H1 (cell line): ENCODE results near the gene OSBPL2. TPM values are rescaled to one million over a fixed set of nuclear protein-coding genes. Genes with fewer than 3 reads are reported as not detected.

ENCODE experiments used
- CTCF ChIA-PET: fragments of 300-600 bp; sonication (Branson Sonifier 250); formaldehyde crosslinking; loops from one replicate; lab custom pipeline; 2021; ENCODE audit not compliant: partially characterized antibody; lab: Charles Lee
- POLR2A ChIA-PET: fragments of 300-600 bp; sonication (Branson Sonifier 250); formaldehyde crosslinking; loops from one replicate; lab custom pipeline; 2021; ENCODE audit warnings: inconsistent platforms; ENCODE audit not compliant: partially characterized antibody; lab: Charles Lee
- DNase-seq, 2 experiments: peaks; one replicate each; pipeline versions ENCODE4 v3.0.0 to v3.0.0-alpha.2; 2010 to 2022; ENCODE audit warnings: low spot score in 2 of 2, low read depth in 1 of 2, mixed read lengths in 1 of 2
- FAIRE-seq: peaks from 2 replicates; lab custom pipeline; 2011; peaks lifted over from hg19 to GRCh38; lab: Jason Lieb, UNC
- H2AFZ ChIP-seq: 2 replicates; pipeline ENCODE4 v1.8.1; 2012; ENCODE audit warnings: low read length, inconsistent platforms
- H2AK5ac ChIP-seq: 2 replicates; pipeline ENCODE4 v1.6.1; 2013; ENCODE audit warnings: low read depth, low read length
- H2BK120ac ChIP-seq: replicated peaks from 2 replicates; pipeline ENCODE3; 2013; ENCODE audit warnings: low read depth, low read length, inconsistent platforms
- H2BK12ac ChIP-seq: 2 replicates; pipeline ENCODE4 v1.6.1; 2013; ENCODE audit warnings: low read depth, low read length
- H2BK15ac ChIP-seq: 2 replicates; pipeline ENCODE4 v1.6.1; 2013; ENCODE audit warnings: low read length
- H2BK20ac ChIP-seq: 2 replicates; pipeline ENCODE4 v1.6.1; 2013; ENCODE audit warnings: low read length
- H2BK5ac ChIP-seq: 2 replicates; pipeline ENCODE4 v1.6.1; 2013; ENCODE audit warnings: low read depth, low read length
- H3K14ac ChIP-seq: 2 replicates; pipeline ENCODE4 v1.6.1; 2013; ENCODE audit warnings: inconsistent platforms; ENCODE audit not compliant: insufficient read length
- H3K18ac ChIP-seq: 2 replicates; pipeline ENCODE4 v1.6.1; 2013; ENCODE audit warnings: low read length; ENCODE audit errors: extremely low read depth
- H3K23ac ChIP-seq: 2 replicates; pipeline ENCODE4 v1.6.1; 2013; ENCODE audit warnings: inconsistent platforms; ENCODE audit not compliant: insufficient read length
- H3K23me2 ChIP-seq: 2 replicates; pipeline ENCODE4 v1.6.1; 2013; ENCODE audit warnings: low read depth, low read length
- H3K27ac ChIP-seq: 2 replicates; pipeline ENCODE4 v1.6.1; 2011; ENCODE audit warnings: low read depth, low read length, inconsistent platforms
- H3K27me3 ChIP-seq, 4 experiments: replicated peaks in 1 of 4; 1 replicate in 1 of 4; 2 replicates in 3 of 4; pipeline versions ENCODE4 v1.6.1 to v1.8.1; 2011 to 2013; ENCODE audit warnings: low read length in 3 of 4, mild to moderate bottlenecking in 3 of 4, inconsistent platforms in 2 of 4, mixed read lengths in 2 of 4, moderate library complexity in 1 of 4; ENCODE audit not compliant: control insufficient read depth in 3 of 4, insufficient read depth in 3 of 4; ENCODE audit errors: extremely low read depth in 1 of 4
- H3K36me3 ChIP-seq, 4 experiments: 2 replicates each; pipeline versions ENCODE4 v1.6.1 to v1.8.1; 2011 to 2013; ENCODE audit warnings: mild to moderate bottlenecking in 4 of 4, low read length in 3 of 4, moderate library complexity in 2 of 4, control low read depth in 1 of 4, inconsistent platforms in 1 of 4; ENCODE audit not compliant: insufficient read depth in 4 of 4, control insufficient read depth in 2 of 4
- H3K4ac ChIP-seq: replicated peaks from 2 replicates; pipeline ENCODE3; 2013; ENCODE audit warnings: low read length, low read depth, mixed read lengths, inconsistent platforms; ENCODE audit not compliant: insufficient read length
- H3K4me1 ChIP-seq, 4 experiments: replicated peaks in 1 of 4; 1 replicate in 1 of 4; 2 replicates in 3 of 4; pipeline versions ENCODE4 v1.6.1 to v1.8.1; 2011 to 2013; ENCODE audit warnings: low read length in 3 of 4, inconsistent platforms in 2 of 4, mixed read lengths in 1 of 4; ENCODE audit not compliant: insufficient read depth in 4 of 4, control insufficient read depth in 3 of 4
- H3K4me2 ChIP-seq, 2 experiments: 2 replicates each; pipeline versions ENCODE4 v1.6.1 to v1.8.1; 2011 to 2013; ENCODE audit warnings: low read depth in 2 of 2, low read length in 2 of 2, control low read depth in 1 of 2, inconsistent platforms in 1 of 2, mild to moderate bottlenecking in 1 of 2; ENCODE audit not compliant: insufficient read depth in 1 of 2
- H3K4me3 ChIP-seq, 4 experiments: fragments of 200-600, 300-600 bp in 1 of 4; sonication (generic), shearing (Covaris generic), sonication (Bioruptor Twin) in 1 of 4; 2 replicates each; pipeline versions ENCODE4 v1.5.1 to v1.8.1; 2011 to 2016; ENCODE audit warnings: low read length in 4 of 4, low read depth in 3 of 4, control low read depth in 2 of 4, inconsistent platforms in 2 of 4, mild to moderate bottlenecking in 2 of 4, mixed read lengths in 1 of 4, moderate library complexity in 1 of 4; ENCODE audit not compliant: insufficient read depth in 2 of 4; ENCODE audit errors: extremely low read depth in 1 of 4
- H3K56ac ChIP-seq: replicated peaks from 2 replicates; pipeline ENCODE3; 2013; ENCODE audit warnings: low read depth, mild to moderate bottlenecking, mixed read lengths, low read length, inconsistent platforms; ENCODE audit not compliant: insufficient read length
- H3K79me1 ChIP-seq: 2 replicates; pipeline ENCODE4 v1.6.1; 2013; ENCODE audit warnings: low read depth, low read length, control low read depth
- H3K79me2 ChIP-seq, 2 experiments: 2 replicates each; pipeline versions ENCODE4 v1.6.1 to v1.8.1; 2012 to 2013; ENCODE audit warnings: low read length in 2 of 2, mild to moderate bottlenecking in 2 of 2, inconsistent platforms in 1 of 2; ENCODE audit not compliant: insufficient read depth in 2 of 2, control insufficient read depth in 1 of 2
- H3K9ac ChIP-seq, 4 experiments: replicated peaks in 1 of 4; 1 replicate in 1 of 4; 2 replicates in 3 of 4; pipeline versions ENCODE4 v1.6.1 to v1.8.1; 2011 to 2013; ENCODE audit warnings: low read depth in 3 of 4, low read length in 3 of 4, control low read depth in 2 of 4, mild to moderate bottlenecking in 2 of 4, moderate library complexity in 2 of 4, inconsistent platforms in 1 of 4; ENCODE audit errors: extremely low read depth in 1 of 4
- H3K9me3 ChIP-seq, 2 experiments: 2 replicates each; pipeline versions ENCODE4 v1.6.1 to v1.8.1; 2012 to 2013; ENCODE audit warnings: mild to moderate bottlenecking in 2 of 2, moderate library complexity in 2 of 2, control low read depth in 1 of 2, inconsistent platforms in 1 of 2, low read depth in 1 of 2, low read length in 1 of 2, mixed read lengths in 1 of 2; ENCODE audit not compliant: insufficient read depth in 2 of 2
- H4K20me1 ChIP-seq, 2 experiments: replicated peaks in 1 of 2; 2 replicates each; pipeline versions ENCODE3 to v1.8.1; 2011 to 2013; ENCODE audit warnings: inconsistent platforms in 2 of 2, low read length in 2 of 2, mild to moderate bottlenecking in 1 of 2; ENCODE audit not compliant: insufficient read depth in 2 of 2, control insufficient read depth in 1 of 2
- H4K5ac ChIP-seq: 2 replicates; pipeline ENCODE4 v1.6.1; 2013; ENCODE audit warnings: low read length, low read depth, mixed read lengths, inconsistent platforms; ENCODE audit not compliant: insufficient read length
- H4K8ac ChIP-seq: 2 replicates; pipeline ENCODE4 v1.8.0; 2013; ENCODE audit warnings: mild to moderate bottlenecking, moderate library complexity, low read length, inconsistent platforms; ENCODE audit not compliant: insufficient read depth; ENCODE audit errors: extremely low read depth
- H4K91ac ChIP-seq: replicated peaks from 2 replicates; pipeline ENCODE3; 2013; ENCODE audit warnings: low read length, mixed read lengths, inconsistent platforms; ENCODE audit not compliant: insufficient read length
- SUZ12 ChIP-seq: fragments of 200-600 bp; sonication (generic); IDR thresholded peaks from 2 replicates; pipeline ENCODE4 v1.6.1; 2012; ENCODE audit warnings: mild to moderate bottlenecking, inconsistent platforms, low read length, moderate library complexity, mixed read lengths
- YY1 ChIP-seq: IDR thresholded peaks from 2 replicates; pipeline ENCODE4 v1.6.1; 2011; ENCODE audit warnings: low read depth, mild to moderate bottlenecking, low read length
- WGBS, 2 experiments: shearing (Covaris generic) in 1 of 2; methylation state at CpG; one replicate each; pipeline versions ENCODE4 v1.1.6 to v1.1.7; 2013 to 2015; ENCODE audit warnings: low lambda C conversion rate in 2 of 2, mixed read lengths in 2 of 2, inconsistent platforms in 1 of 2, low coverage in 1 of 2, missing lambda C conversion rate in 1 of 2; ENCODE audit not compliant: insufficient replicate concordance in 2 of 2, insufficient coverage in 1 of 2, insufficient read length in 1 of 2; ENCODE audit errors: extremely low coverage in 1 of 2, missing lambda C conversion rate in 1 of 2; 5-methylcytosine and 5-hydroxymethylcytosine counted together
- polyA plus RNA-seq, 7 experiments: library from polyadenylated mRNA; depleted of rRNA in 3 of 7; stranded (reverse) in 5 of 7; unstranded in 2 of 7; fragments of >200 nt in 5 of 7; fragments of 200-250 nt in 2 of 7; gene quantifications; 1 replicate in 5 of 7; 2 replicates in 1 of 7; 4 replicates in 1 of 7; pipeline versions ENCODE4 v1.2.1 to v1.2.3, GENCODE V29; 2011 to 2013; ENCODE audit warnings: missing spikeins in 2 of 7, mixed read lengths in 2 of 7
- total RNA-seq: library from RNA; stranded (reverse); fragmentation: NEBNext Ultra II Directional; extraction: Animal tissue kit (Norgen Biotek cat#: 25700); gene quantifications from 2 replicates; pipeline ENCODE4 v1.2.1, GENCODE V29; 2021

OSBPL2 gene
- total and polyA plus RNA-seq, 2 of the 8 experiments (the other 6 are each of a cell fraction or from before 2014, with no cell fraction given): 11.7 to 42.4 TPM

DNA sequence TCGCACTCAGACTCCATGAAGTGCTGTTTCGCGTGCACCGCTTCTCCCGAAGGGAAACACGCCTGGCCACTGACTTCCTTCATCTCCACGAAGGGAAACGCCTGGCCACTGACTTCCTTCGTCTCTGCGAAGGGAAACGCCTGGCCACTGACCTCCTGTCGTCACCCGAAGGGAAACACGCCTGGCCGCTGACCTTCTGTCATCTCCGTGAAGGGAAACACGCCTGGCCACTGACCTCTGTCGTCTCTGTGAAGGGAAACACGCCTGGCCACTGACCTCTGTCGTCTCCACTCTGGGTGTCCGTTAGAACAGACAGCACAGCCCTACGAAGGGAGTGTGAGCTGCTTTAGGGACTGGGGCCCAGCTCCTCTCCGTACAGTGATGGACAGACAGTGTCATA is 47.4 kb downstream of the OSBPL2 start:
- Histone ChIP-seq H3K23me2 (no peaks in the 10 kb centered on the region), H4K20me1 (peaks cover 0 to 4% of the 10 kb centered on the region in 2 experiments), H2BK120ac (no peak overlapping the region), H4K5ac (no peak overlapping the region), H3K4me2 (no peak overlapping the region), H2BK5ac (no peak overlapping the region), H3K9me3 (no peaks in the 10 kb centered on the region), H3K4me3 (no peak overlapping the region), H2AFZ (no peak overlapping the region), H2BK12ac (no peak overlapping the region), H3K4me1 (no peaks in the 10 kb centered on the region), H3K56ac (no peak overlapping the region), H3K18ac (no peak overlapping the region), H4K8ac (no peak overlapping the region), H3K23ac (no peak overlapping the region), H3K4ac (no peak overlapping the region), H2BK20ac (no peak overlapping the region), H3K79me1 (no peaks in the 10 kb centered on the region), H3K27ac (no peak overlapping the region), H3K27me3 (no peaks in the 10 kb centered on the region), H2AK5ac (no peak overlapping the region), H2BK15ac (no peak overlapping the region), H3K79me2 (no peaks in the 10 kb centered on the region), H3K14ac (no peak overlapping the region), H3K9ac (no peak overlapping the region), H4K91ac (no peak overlapping the region), H3K36me3 (peaks cover 8 to 32% (median 21%) of the 10 kb centered on the region in 4 experiments)
- WGBS, 2 experiments: 84% methylated on average over 23 of the region's 23 CpGs; no CpG with 5 or more reads in 1 of the 2 experiments
- TF ChIP-seq SUZ12: no peak
- no peak for TF ChIP-seq YY1
- POLR2A ChIA-PET: interaction anchor here (0.9 to 1.1 kb wide), 2 partner anchors 10 to 22 kb away, joined by 3 read pairs; no protein-coding TSS in a partner anchor
- DNase-seq: no peak
- FAIRE-seq: no peak
- CTCF ChIA-PET: interaction anchor here (0.9 to 1.3 kb wide), 5 partner anchors 8 to 116 kb away, joined by 3 to 4 read pairs (median 3); no protein-coding TSS in a partner anchor
